Fibroblast of skin of left quadriceps (primary cell): Measurements from ENCODE around the gene ABHD14A.
"Not testable (repeated sequence)": the region's sequence is repeated elsewhere in the genome, so short reads cannot be mapped to it uniquely, and the experiment has no call there.

ENCODE experiments used
- DNase-seq, 2 experiments: peaks; one replicate each; pipeline ENCODE4 v3.0.0-alpha.2; 2013; ENCODE audit warnings: low read depth in 2 of 2

ABHD14A gene

DNA sequence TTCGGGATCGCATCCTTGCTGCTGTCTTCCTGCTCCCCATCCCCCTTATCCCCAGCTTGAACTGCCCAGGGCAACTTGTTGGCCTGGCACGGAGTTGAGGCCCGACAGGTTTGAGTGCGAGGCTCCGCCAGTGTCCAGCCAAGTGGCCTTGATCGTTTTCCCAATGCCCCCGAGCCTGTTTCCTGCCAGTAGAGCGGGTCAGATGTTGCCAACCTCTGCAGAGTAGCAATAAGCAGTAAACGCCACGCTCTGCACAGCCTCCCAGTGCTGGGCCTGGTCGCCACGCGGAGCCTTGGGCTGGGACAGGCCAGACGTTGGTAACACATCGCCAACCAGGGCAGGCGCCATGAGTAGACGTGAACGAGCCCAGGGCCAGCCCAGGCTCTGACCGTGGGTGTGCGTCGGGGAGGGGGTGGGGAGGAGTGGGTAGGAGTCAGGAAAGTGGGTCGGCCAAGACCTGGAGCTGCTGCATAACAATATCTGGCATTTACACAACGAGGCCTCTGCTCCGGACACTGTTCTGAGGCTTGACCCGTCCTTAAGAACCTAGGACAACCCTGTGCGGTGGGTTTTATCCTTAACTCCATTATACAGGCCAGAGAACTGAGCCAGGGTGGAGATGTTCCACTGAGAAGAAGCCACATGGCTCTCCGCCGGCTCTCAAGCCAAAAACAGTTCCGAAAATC, 444 bp upstream of the ABHD14A start:
- DNase-seq, result no peak

DNA sequence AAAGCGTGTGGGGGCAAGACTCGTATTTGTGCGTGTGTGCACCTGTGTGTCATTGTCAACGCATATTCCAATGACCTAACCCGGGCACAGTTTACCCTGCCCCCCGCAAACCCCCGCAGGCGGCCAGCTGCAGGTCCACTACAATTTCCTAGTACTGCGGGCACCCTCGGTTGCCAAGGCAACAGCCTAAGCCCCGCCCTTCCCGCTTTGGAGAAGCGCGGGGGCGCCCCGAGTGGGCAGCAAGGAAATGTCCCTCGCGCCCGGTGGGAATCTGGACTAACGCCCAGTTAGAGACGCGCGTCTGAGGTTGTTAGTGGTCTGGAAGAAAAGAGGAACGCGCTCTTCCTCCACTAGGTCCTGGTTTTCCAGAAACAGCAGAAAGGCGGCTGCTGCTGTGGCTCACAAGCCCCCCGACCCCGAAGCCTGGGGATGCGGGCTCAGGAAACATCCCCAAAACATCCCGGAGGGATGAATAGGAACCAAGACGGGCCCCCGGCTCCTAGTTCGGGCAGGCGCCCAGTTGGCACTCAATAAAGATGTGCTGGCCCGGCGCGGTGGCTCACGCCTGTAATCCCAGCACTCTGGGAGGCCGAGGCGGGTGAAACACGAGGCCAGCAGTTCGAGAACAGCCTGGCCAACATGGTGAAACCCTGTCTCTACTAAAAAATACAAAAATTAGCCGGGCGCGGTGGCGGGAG, 1.1 kb downstream of the ABHD14A start:
- DNase-seq, result no peak

DNA sequence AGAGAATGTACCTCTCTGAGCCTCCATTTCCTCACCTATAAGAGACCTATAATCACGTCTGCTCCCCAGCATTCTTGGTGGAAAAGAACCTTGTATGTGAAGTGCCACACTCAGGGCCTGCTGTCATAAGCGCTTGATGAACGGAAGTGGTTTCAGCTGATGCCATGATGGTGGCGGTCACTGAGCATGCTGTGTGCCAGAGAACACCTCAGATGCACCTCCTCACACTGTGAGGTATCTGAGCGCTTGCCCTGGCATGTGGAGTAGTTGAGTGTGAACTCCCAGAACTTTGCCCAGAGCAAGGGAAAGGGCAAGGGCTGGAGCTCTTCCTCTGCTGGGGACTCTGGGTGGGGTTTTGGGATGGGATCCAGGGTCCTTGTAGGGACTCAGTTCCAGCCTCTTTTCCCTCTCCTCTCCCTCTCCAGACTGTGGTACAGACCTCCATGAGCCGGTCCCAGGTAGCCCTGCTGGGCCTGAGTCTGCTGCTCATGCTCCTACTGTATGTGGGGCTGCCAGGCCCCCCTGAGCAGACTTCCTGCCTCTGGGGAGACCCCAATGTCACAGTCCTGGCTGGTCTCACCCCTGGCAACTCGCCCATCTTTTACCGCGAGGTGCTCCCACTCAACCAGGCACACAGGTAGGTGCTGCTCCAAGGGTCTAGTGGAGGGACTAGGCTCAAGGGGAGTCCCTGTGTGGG, 2.7 kb downstream of the ABHD14A start:
- DNase-seq, result no peak

DNA sequence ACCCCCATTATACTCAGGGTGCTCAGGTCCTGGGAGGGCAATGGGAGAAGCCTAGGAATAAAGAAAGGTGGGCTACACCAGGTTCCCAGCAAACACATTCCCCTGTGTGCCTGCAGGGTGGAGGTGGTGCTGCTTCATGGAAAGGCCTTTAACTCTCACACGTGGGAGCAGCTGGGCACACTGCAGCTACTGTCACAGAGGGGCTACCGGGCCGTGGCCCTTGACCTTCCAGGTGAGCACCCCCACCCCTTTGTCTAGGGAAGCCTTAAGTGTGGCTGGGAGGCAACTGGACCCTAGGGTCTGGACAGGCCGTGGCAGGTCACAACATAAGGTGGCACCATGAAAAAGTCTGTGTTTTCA, 3.3 kb downstream of the ABHD14A start:
- DNase-seq, result no peak

DNA sequence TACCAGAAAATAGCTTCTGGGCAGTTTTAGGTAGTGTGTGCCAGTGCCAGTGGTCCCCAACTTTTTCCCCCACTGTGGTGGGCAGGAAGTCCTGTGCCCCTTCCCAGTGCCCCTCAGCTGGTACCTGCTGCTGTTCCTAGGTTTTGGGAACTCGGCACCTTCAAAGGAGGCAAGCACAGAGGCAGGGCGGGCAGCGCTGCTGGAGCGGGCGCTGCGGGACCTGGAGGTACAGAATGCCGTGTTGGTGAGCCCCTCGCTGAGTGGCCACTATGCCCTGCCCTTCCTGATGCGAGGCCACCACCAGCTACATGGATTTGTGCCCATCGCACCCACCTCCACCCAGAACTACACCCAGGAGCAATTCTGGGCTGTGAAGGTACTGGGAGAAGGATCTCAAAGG, 5.4 kb downstream of the ABHD14A start:
- DNase-seq, result no peak

DNA sequence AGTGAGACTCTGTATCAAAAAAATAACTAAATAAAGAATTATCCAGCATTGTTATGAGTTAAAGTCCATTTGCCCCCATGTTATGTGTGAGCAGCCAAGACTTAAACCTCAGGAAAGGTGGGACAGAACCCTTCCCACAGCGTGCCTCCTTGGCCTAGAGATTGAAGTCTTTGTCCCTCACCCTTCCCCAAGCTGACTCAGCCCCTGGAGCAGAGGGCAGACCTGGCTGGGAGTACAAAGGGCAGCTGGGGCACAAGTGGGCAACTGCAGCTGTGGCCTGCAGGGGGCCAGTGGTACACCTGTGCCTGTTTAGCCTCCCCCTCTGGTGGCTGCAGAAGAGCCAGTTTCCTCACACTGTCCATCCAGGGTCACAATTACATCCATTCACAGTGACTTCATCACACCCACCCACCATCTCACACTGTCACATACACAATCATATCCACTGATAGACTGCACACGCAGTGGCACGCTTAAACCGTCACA, 7.5 kb downstream of the ABHD14A start:
- DNase-seq, result no peak

DNA sequence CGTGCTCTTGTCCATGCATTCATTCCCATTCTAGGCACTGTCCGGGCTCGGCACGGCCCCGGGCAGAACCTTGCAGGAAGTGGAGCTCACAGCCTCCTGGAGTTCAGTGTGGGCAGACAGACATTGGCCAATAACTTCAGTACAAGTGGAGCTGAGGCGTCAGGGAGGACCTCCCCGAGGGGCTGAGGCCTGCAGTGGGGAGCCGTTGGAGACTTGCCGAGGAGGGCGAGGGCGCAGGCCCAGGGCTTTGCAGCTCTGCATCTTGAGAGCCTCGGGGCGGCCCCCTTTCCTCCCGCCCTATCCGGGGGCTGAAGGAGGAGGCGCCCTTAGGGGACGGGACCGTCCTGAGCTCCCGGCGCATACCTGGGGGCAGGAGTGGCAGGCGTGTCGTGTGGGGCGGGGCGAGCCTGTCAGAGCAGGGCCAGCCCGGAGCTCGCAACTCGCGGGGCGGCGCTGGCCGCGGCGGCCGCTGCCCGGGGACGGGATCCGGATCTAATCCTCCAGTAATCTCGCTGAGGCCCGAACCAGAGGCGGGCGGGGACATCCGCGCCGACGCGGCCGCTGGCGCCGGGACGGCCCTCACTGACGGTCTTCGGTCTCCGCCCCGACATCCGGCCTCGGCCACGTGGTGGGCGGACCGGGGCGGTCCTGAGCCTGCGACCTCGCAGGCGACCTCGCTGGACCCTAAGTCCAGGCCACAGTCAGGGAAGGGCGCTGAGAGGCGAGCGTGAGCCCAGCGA, 8.1 kb downstream of the ABHD14A start, which contains the start of gene ACY1:
Gene ACY1 (plus strand): TSS at position 698 of the 740 bp plus-strand sequence. CDS start 530 bp downstream, outside the sequence.
- peak; percentile 45 to 46 for DNase-seq

DNA sequence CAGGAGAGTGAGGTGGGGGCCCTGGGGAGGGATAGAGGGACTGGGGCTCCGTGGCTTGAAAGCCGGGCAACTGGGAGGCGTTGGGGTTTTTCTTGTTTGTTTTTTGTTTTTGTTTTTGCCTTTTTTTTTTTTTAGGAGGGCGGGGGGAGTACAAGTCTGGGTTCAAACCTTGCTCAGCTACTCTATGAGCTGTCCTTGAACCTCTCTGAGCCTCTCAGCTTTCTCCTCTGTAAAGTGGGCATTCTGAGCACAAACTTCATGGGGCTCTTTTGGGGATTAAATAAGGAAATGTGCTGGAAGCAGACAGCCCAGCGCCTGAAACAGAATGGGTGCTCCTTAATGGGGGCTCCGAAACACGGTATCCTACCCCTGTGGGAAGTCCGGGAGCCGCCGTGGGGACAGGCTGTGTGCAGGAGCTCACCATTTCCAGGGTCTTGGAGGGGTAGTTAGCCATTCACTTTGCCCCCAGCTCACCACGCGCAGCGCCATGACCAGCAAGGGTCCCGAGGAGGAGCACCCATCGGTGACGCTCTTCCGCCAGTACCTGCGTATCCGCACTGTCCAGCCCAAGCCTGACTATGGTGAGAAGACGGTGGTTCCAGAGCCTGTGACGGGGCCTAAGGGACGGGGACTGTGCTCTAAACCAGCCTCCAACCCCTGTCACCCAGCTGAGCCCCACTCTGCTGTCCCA, 8.9 kb downstream of the ABHD14A start:
- no peak for DNase-seq

DNA sequence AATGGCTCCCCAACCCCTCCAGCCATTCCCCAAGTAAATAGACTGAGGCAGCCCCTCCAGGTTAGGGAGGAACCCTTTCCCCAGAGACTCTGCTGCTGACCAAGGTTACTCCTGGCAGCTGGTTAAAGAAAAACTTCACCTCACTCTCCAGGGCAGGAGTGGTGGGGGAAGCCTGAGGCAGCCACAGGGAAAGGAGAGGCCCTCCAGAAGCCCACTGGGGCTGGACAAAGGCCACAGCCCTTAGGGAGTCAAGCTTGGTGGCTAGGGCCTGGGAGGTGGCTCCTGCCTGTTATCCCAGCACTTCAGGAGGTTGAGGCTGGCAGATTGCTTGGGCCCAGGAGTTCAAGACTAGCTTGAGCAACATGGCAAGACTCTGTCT, 9.4 kb downstream of the ABHD14A start:
- DNase-seq, result no peak

DNA sequence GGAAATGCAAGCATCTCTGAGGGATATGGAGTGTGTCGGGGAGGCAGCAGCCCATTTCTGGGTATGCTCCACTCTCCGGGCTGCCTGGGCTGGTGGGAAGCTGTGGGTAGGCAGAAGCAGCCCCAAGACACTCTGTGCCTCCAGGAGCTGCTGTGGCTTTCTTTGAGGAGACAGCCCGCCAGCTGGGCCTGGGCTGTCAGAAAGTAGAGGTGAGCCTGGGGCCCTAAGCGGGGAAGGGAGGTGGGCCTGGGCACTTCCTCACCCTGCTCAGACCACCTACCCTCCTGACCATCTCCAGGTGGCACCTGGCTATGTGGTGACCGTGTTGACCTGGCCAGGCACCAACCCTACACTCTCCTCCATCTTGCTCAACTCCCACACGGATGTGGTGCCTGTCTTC, 10.2 kb downstream of the ABHD14A start:
- no peak for DNase-seq

DNA sequence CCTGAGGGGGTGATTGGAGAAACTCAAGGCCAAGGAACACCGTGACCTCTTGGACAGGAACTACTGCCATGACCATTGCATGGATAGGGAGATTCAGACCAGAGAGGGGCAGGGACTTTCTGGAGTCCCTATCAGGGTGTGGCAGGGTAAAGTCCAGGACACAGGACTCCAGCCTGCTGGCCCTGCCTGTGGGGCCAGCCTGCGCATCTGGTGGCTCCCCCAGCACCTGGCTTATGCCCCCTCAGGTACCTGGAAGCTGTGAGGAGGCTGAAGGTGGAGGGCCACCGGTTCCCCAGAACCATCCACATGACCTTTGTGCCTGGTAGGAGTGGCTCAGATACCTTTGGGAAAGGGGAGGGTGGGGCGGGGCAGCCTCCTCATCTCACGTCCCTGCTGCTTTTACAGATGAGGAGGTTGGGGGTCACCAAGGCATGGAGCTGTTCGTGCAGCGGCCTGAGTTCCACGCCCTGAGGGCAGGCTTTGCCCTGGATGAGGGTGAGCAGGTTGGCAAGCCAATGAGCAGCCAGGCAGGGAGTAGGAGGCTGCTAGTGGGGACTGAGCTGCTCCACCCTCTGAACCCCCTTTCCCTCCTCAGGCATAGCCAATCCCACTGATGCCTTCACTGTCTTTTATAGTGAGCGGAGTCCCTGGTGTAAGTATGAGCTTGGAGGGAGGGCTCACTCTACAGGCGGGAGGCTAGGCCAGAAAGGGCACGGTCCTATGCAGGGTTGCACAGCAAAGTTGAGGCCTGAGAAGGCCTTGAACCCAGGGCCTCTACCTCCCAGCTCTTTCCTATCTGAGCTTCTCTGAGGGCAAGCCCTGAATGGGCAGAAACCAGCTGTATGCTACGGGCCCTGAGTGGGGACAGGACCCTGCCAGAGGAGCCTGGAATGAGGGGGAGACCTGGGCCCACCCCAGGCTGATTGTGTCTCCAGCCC, 11.4 kb downstream of the ABHD14A start:
- DNase-seq, result no peak

DNA sequence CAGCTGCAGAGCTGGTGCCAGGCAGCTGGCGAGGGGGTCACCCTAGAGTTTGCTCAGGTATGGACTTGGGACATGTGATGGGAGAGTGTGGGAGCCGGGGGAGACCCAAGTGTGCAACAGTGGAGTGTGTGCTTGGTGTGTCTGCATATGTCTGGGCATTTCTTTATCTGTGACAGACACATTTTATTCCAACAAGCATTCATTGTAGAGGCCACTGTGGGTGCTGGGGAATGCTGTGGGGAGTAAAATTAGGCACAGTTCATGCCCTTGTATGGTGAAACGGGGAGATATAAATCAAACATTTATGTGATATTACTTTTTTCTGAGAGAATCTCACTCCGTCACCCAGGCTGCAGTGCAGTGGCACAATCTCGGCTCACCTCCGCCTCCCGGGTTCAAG, 12.7 kb downstream of the ABHD14A start:
- DNase-seq, result no peak

DNA sequence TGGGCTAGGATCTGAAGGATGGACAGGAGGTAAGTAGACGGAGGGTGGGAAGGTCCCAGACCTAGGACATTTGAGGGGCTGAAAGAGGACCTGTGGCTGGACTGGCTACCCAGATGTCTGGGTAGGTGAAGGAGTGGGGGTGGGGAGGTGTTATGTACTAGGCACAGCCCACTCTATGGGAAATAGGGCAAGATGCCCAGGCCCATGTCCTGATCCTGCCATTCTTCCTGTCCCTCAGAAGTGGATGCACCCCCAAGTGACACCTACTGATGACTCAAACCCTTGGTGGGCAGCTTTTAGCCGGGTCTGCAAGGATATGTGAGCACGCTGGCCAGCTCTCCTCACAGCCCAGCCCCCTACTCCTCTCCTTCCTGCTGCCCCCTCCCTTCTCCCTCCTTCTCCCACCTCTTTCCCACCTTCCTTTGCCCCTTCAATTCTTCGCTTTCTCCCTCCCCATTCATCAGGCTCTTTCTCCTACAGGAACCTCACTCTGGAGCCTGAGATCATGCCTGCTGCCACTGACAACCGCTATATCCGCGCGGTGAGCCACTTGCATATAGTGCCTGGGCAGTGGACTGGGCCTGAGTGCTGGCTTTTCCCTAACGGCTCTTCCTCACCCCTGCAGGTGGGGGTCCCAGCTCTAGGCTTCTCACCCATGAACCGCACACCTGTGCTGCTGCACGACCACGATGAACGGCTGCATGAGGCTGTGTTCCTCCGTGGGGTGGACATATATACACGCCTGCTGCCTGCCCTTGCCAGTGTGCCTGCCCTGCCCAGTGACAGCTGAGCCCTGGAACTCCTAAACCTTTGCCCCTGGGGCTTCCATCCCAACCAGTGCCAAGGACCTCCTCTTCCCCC, 13.7 kb downstream of the ABHD14A start:
- DNase-seq, result no peak

DNA sequence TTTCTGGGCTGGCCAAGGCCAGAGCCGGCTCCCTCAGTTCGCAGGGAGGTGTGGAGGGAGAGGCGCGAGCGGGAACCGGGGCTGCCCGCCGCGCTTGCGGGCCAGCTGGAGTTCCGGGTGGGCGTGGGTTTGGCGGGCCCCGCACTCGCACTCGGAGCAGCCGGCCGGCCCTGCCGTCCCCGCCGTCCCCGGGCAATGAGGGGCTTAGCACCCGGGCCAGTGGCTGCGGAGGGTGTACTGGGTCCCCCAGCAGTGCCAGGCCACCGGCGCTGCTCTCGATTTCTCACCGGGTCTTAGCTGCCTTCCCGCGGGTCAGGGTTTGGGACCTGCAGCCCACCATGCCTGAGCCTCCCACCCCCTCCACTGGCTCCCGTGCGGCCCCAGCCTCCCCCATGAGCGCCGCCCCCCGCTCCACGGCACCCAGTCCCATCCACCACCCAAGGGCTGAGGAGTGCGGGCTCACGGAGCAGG, 15.7 kb downstream of the ABHD14A start:
- not testable (repeated sequence) for DNase-seq

DNA sequence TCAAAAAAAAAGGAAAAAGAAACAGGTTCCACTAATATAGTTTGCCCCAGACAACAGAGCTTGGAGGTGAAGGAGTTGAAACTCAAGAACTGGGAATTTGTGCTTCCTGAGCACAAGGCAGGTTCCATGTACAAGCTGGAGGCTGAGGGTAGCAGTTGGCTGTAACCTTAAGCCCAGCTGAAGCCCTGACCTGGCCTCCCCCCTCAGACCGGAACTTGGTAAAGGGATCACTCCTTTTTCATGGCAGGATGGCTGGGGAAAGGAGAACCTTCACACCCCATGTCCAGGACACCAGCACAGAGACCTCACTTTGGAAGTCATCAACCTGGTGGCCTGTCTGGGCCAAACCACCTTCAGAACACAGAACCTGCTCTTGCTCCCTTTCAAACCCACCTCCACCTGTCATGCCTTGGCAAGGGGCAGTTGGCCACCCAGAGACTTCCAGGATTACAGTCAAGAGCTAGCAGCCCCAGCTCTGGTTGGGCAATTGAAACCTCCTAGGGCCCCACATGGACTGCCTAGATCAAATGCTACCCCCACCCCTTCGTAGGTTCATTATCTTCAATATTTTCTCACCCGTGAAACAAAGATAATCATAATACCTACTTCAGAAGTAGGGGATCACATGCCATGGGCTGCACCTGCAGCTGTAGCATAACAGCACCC, 17.3 kb downstream of the ABHD14A start:
- no peak for DNase-seq

DNA sequence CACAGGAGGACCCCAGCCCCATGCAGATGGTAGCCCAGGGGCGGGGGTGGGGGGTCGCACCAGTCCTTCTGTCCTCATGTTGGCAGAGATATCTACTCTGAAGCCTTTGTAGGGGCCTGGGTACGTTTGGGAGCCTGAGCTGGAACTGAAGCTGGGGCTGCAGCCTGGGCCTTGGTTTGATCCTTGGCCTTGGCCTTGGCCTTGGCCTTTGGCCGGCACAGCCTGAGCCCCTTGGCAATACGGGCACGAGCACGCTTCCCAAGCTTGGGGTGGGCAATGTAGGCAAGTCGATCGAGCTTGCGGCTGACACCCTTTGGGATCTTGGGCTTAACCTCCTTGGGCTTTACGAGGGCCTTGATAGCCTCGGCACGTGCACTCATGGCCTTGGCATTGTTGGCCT, 18.8 kb downstream of the ABHD14A start:
- DNase-seq, result not testable (repeated sequence)

DNA sequence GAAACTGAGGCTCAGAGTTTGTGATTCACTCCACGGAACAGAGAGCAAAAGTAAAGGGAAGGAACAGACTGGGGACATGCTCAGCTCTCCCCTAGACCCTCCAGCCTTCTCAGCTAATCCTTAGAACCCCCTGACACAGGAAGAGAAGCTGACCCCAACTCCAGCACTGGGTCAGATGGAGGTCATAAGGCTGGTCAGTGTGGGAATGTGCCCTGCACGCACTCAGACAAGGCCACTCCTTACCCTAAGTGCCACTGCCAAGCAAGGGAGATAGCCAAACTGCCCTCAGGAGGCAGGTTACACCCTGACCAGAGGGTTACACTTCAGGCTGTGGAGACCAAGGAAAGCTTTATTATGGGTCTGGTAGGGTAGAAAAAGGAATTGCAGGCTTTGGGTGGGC, 19.7 kb downstream of the ABHD14A start:
- DNase-seq, result no peak

DNA sequence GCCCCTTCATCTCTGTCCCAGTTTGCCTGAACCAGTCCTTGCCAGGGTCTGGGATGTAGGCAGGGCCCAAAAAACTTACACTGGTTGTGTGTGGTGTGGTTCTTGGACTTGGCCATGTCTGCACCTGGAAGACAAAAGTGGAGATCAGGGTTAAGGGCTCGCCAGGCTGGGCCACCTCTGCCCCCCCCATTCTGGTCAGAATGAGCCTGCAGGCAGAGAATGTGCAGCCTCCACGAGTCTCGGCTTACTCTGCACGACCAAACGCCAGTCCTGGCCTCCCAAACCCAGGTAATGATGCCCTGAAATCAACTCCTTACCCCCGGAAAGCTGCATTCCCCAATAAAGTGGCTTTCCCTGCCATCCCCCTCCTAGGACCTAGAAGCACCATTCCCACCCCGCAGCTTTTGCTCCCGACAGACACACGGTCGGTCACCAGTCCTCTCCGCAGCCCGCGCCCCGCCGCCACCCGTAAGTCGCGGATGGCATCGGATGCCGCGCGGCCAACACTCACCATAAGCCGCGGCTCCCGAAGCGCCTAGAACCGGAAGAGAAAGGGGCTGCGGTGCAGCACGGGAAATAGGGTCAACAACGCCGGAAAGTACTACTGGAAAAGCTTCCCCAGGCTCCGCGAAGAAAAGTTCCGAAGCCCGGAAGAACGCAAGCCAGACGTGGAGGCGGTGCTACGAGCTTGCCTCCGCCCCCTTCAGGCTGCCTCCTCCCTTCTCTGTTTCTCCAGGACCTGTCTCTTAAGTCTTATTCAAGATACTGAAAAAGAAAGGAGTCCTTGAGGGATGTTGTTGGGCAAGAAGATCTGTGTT, 20.7 kb downstream of the ABHD14A start, which contains the start of gene RPL29:
Gene RPL29 (minus strand): TSS at position 550 of the 818 bp plus-strand sequence. CDS start 434 bp downstream, at position 116.
- peak; percentile 88 to 90 for DNase-seq
